ENCODE results near the gene C9orf72.

C9orf72 gene

DNA sequence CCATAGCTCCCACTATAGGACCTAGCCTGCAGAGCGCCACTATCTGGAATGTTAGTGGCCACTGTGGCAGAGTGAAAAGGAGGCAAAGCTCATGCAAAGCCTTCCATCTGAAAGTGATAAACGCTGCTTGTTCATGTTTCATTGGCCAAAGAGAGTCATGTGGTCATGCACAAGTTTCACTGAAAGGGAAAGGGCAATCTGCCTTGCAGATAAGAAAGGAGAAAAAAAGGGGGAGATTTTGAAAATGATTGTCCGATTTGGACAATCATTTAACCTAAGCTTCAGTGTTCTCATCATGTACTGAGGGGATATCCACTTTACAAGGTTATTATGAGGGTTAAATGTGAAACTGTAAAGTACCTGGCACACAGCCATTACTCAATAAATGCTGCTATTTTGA lies 34.6 kb downstream of the C9orf72 start:
- DNase-seq (ENCODE audit: low read depth) = no peak

DNA sequence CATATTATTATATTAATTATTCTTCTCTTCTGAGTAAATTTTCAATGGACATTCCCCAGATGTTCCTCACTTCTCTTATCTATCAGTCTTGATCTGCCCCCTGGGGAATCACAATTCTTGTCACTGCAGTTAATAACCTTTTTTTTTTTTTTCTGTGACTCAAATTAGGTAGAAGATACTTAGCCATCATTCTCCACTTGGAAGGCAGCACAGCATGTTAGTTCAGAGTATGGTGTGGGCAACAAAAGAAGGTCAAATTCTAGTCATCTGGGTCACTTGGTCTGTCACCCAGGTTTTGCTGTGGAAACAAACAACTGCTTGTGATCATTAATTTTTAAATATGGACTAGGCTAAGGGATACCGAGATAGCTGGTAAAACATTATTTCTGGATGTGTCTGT lies 35.5 kb downstream of the C9orf72 start:
- no peak for DNase-seq (ENCODE audit: low read depth)

- DNase-seq (ENCODE audit: low read depth) = no peak
Measured at GRCh38 chr9:27537027-27537435, 36.2 kb downstream of the C9orf72 start.

DNA sequence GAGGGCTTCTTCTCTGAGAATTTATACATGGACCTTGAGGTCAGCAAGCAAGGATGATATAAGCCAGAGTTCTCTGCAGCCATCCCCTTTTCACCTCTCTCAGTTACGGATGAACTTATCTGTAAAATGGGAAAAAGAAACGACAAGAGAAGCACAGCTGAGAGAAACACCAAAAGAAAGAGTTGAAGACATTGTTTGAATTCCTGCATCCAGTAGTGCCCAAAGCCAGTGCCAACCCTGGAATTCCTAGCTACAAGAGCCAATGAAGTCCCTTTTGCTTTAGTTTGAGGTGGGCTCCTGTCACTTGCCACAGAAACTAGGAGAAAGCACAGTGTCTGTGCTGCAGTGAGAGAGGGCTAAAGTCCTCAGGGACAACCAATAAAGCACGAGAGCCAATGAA lies 37.1 kb downstream of the C9orf72 start:
- DNase-seq (ENCODE audit: low read depth) = no peak

GRCh38 chr9:27535701-27536118 lies 37.6 kb downstream of the C9orf72 start:
- no peak for DNase-seq (ENCODE audit: low read depth)

DNA sequence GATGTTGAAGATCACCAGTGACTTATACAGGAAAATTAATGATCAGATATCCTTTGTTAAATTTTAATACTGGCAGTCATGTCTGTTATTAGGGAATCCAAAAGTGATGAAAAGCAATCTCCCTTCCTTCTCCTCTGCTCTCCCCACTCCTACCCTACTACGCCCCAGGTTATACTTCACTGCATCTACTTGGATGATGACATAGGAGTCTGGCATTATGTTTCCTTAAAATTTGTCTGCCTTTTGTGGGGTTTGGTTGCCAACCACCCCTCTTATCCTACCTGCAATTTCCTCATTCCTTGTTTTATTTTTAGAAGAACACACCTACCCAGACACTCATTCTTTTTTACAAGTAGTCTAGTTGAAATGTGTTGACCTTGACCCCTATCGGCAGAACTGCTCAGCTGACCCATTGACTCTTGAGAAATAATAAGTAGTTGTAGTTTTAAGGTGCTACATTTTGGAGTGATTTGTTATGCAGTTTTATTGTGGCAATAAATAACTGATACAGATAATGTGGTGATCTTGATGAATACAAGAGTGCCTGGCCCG lies 38.5 kb downstream of the C9orf72 start:
- DNase-seq (ENCODE audit: low read depth) = no peak

DNA sequence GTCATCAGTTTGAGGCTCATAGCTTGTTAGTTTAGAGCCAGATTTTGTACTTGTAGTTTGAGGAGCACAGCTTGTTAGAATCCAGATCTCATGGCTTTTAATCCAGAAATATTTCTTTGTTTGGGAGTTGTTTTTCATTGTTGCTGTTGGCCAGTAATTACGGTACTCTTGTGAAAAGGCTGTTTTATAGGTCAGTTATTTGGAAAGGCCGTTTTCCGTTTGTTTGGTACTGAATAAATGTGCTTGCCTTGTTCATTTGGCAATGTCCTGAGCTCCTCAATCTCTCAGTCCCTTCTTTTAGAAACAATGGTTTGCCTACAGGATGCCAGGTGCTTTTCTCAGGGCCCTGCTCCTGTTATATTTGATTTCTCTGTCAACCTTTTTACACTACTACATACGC lies 39.1 kb downstream of the C9orf72 start:
- no peak for DNase-seq (ENCODE audit: low read depth)

- DNase-seq (ENCODE audit: low read depth) = no peak
Measured at GRCh38 chr9:27533311-27533710, 40.0 kb downstream of the C9orf72 start.

DNA sequence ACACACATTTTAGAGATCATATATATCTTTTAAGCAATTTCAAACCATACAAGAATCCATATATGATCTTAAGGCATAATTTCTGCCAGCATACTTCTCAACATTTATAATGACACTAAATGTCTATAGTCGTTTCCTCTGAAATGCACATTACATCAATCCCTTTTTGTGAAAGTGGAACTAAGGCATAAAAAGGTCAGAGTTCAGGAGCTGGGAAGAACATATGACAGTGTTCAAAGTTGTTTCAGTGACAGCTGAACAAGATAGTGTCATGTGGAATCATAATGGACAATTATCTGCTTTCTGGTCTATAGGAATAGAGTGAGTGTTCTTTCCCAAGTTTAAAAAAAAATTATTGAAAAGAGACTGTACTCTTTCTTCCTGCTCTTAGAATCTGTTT lies 41.2 kb downstream of the C9orf72 start:
- DNase-seq (ENCODE audit: low read depth) = no peak

DNA sequence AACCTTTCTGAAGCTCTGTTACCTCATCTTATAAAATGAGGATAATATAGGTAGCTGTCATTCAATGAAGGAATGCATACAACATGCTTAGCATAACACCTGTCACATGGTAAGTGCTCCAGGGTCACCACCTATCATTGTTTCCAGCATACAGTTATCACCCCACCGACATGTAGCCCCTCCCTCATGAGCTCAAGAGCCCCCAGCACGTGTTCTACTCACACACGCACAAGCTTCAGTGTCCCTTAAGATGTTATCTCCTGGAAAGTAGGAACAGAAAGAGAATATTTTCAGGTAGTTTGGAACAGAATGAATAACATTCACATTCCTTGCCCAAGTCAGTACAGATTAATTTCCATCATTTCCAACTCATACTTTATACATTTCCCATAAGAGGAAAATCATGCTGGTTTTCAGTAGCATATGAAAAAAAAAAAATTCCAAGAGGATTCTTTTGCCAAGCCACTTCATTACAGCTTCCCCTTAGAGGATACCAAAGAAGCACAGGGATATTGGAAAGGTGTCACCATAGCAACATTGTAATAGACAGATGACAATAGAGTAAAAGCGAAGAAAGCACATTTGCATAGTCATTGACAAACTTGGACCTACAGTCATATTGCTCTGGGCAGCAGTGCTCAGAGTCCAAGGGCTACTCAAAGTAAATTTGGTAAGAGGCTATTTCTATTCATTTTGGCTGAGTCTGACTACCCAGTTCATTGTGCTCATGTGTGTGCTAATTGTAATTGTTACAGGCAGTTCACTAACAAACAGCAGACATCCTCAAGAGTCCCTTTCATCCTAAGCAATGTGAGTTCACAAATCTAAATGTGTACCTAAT lies 42.1 kb downstream of the C9orf72 start:
- no peak for DNase-seq (ENCODE audit: low read depth)

DNA sequence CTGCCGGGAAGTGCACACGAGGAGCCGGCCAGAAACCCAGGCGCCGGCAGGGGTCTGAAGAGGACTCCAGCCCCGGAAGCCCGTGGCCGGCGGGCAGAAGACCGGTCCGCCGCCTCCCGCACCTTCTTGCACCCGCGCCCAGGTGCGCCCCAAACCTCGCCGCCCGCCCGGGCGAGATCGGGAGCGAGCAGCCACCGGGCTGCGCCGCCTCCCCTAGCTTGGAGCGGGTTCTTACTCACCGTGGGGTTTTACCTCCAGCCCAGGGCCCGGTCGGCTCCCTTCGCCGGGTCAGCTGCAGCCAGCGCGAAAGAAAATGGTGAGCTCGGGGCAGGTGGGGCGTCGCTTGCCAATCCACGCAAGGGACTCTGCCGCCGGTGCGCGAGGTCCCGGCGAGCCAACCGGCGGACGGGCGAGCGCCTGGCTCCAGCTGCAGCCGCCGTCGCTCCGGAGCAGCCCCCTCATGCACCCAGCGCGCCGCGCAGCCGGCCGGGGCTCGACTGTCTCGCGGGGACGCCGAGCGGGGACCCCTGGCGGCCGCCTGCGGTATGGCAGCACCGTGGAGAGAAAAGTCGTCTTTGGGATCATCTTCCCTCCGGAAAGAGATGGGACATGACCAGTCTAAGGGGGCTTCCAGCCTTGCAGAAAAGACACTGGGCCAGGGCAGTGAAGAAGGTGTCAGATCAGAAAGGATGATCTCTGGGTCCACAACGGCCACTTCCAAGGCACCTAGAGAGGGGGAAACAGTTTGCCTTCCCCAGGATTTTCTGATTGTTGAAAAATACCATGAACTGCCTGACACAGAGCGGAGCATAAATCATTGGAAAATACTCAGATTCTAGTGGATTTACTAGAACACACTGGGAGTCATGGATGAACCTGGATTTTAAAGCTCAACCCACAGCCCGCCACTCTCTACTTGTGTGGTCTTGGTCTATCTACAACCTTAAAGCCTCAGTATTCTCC lies 43.7 kb downstream of the C9orf72 start, which contains the start of gene MOB3B:
Gene MOB3B, minus strand, starts transcription at position 499 of the 963 bp plus-strand sequence. CDS start 74,264 bp downstream, outside the sequence.
- peak; percentile 61 for DNase-seq (ENCODE audit: low read depth)

- peak; percentile 11 for DNase-seq (ENCODE audit: low read depth)
Measured at GRCh38 chr9:27528886-27529315, 44.4 kb downstream of the C9orf72 start.

GRCh38 chr9:27528076-27528885 lies 45.0 kb downstream of the C9orf72 start:
- DNase-seq (ENCODE audit: low read depth) = no peak

DNA sequence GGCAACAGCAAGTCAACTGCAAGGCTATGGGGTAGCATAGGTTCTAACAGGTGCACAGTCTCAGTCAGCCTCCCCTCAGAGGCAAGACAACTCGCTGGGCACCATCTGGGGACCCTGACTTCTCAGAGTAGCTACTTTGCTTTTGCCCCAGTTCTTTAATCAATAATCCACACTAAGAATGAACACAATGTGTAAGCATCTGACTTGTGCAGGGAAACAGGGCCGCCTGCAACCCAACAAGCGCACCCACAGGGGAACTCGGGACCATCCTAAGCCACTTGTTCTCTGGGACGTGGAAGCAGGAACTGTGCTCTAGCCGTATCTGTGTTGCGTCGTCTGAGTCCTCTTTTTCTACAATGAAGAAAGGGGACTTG lies 45.6 kb downstream of the C9orf72 start:
- no peak for DNase-seq (ENCODE audit: low read depth)

GRCh38 chr9:27524236-27524635 lies 49.0 kb downstream of the C9orf72 start, which contains the start of gene IFNK:
Gene IFNK, plus strand, starts transcription at chr9:27524290. Its CDS starts 47 bp downstream, at chr9:27524337.
- DNase-seq (ENCODE audit: low read depth) = no peak

- no peak for DNase-seq (ENCODE audit: low read depth)
Measured at GRCh38 chr9:27523141-27523540, 50.1 kb downstream of the C9orf72 start.

GRCh38 chr9:27520986-27521385 lies 52.3 kb downstream of the C9orf72 start:
- no peak for DNase-seq (ENCODE audit: low read depth)

DNA sequence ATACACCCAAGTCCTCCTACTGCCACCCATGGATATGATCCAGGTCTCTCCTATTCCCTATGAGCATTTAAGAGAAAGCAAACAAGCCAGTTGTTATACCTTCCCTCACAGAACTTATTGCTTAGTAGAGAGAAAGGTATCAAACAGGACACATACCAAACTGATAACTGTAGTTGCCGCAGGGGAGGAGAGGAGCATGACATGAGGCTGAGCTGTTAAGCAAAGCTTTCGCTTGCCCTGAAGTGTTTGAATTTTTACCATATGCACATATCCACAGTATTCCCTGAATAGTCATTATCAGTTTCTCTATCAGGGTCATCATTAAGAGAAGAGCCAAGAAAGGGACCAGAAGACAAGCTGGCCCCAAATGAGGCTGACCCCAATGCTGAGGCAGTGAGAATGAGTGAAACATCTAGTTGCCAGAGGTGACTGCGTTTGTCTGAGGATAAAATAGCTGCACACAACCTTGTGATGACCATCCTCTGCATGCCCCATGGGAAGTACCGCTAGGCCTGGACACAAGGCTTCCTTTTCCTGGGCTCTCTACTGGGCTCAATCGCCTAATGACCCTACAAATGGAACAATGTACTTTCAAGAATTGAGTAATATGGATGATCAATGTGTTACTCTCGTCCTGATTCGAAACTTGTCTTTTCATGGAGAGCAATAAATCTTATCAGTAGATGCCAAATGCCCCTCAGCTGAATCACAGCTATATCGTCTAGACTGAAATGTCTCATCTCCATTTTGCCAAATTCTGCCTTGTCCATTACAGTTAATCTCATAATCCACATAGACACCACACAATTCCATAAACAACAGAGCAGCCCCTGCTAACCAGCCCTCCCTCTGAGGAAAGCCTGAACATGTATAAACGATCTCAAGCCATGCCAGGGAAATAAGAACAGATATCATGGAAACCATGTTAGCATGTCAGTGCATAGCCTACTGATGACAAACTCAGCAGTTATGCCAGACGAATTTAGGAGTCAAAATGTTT lies 53.5 kb downstream of the C9orf72 start:
- no peak for DNase-seq (ENCODE audit: low read depth)

GRCh38 chr9:27518809-27519208 lies 54.5 kb downstream of the C9orf72 start:
- no peak for DNase-seq (ENCODE audit: low read depth)

- DNase-seq (ENCODE audit: low read depth) = no peak
Measured at GRCh38 chr9:27518006-27518405, 55.3 kb downstream of the C9orf72 start.

All from stimulated activated CD8-positive, alpha-beta memory T cell treated with anti-CD3 and anti-CD28 coated beads, Interleukin-12 subunit alpha, Interleukin-12 subunit beta, amount 100 ng/mL, for 1 hour (primary cell).